NB4 (cell line): ENCODE measurements around the gene ARHGAP22.

Experiments
- POLR2A ChIP-seq: IDR thresholded peaks from 2 replicates; pipeline ENCODE4 v1.6.1; 2011; ENCODE audit warnings: mild to moderate bottlenecking; ENCODE audit not compliant: insufficient read length; ENCODE audit errors: extremely low read depth
- TF ChIP-seq, protein P1 (sequence below): IDR thresholded peaks from one replicate; pipeline ENCODE4 v1.5.1; 2012; ENCODE audit warnings: low read depth, low read length

DNA sequence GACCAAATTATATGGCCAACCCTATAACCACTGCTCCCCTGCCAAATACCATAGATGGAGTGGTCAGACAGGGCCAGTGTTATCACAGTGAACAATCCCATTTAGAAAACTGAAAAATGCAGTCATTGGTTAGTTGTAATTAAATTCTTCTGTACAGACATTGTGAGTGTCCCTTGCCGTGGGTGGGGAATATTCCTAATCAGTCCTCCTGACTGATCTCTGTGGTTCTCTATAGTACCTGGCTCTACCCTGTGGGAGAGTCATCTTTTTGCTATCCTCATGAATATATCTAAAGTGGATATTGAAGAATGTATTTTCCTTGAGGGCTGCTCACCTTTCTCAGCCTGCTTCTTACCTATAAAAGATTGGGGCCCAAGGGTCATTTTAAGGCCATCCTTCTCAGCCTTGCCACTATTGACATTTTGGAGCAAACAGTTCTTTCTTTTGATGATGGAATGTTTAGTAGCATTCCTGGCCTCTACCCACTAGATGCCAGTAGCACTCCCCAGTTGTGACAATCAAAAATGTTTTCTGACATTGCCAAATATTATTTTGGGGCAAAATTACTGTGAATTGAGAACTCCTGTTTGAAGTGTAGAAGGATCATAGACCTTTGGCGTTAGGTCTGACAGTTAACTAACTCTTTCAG, 188.2 kb downstream of the ARHGAP22 start:
- TF ChIP-seq, protein P1, sequence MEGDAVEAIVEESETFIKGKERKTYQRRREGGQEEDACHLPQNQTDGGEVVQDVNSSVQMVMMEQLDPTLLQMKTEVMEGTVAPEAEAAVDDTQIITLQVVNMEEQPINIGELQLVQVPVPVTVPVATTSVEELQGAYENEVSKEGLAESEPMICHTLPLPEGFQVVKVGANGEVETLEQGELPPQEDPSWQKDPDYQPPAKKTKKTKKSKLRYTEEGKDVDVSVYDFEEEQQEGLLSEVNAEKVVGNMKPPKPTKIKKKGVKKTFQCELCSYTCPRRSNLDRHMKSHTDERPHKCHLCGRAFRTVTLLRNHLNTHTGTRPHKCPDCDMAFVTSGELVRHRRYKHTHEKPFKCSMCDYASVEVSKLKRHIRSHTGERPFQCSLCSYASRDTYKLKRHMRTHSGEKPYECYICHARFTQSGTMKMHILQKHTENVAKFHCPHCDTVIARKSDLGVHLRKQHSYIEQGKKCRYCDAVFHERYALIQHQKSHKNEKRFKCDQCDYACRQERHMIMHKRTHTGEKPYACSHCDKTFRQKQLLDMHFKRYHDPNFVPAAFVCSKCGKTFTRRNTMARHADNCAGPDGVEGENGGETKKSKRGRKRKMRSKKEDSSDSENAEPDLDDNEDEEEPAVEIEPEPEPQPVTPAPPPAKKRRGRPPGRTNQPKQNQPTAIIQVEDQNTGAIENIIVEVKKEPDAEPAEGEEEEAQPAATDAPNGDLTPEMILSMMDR: no peak
- no peak for TF ChIP-seq POLR2A
